IMR-90 (cell line): Measurements from ENCODE around the gene SPECC1L. TPM values are rescaled to one million over a fixed set of nuclear protein-coding genes. Genes with fewer than 3 reads are reported as not detected.

Source experiments
- ATAC-seq: fragments of 200-7000 bp; cut with Tn5 transposase; 2 replicates; pipeline ENCODE4 v1.9.1; 2020; ENCODE audit warnings: low read depth, mild to moderate bottlenecking, moderate library complexity
- BruUV-seq: library from RNA; stranded (reverse); fragments of 400-500 nt; replicated peaks from 2 replicates; lab custom pipeline; 2021; lab: Mats Ljungman, UMichigan
- CTCF ChIA-PET: fragments of 300-600 bp; formaldehyde crosslinking; extraction: SDS; loops from one replicate; lab custom pipeline; 2021; ENCODE audit warnings: antibody characterized with exemption; lab: Yijun Ruan, JAX
- POLR2A ChIA-PET: fragments of 300-600 bp; sonication (Branson Sonifier 250); formaldehyde crosslinking; loops from one replicate; lab custom pipeline; 2022; ENCODE audit warnings: antibody characterized with exemption; ENCODE audit not compliant: unreplicated experiment; lab: Charles Lee
- DNase-seq: peaks from one replicate; pipeline ENCODE4 v3.0.0; 2013
- H2AFZ ChIP-seq: replicated peaks from 2 replicates; pipeline ENCODE3; 2013; ENCODE audit warnings: low read length, mild to moderate bottlenecking; ENCODE audit not compliant: poor library complexity
- H2AK5ac ChIP-seq: 2 replicates; pipeline ENCODE4 v1.6.1; 2013; ENCODE audit warnings: low read depth, low read length, inconsistent platforms
- H2AK9ac ChIP-seq: replicated peaks from 2 replicates; pipeline ENCODE3; 2013; ENCODE audit warnings: mild to moderate bottlenecking, low read depth, low read length, moderate library complexity; ENCODE audit not compliant: poor library complexity
- H2BK120ac ChIP-seq: 2 replicates; pipeline ENCODE4 v1.6.1; 2013; ENCODE audit warnings: low read depth, low read length, inconsistent platforms
- H2BK15ac ChIP-seq: 3 replicates; pipeline ENCODE4 v1.6.1; 2013; ENCODE audit warnings: low read depth, low read length, inconsistent platforms
- H2BK20ac ChIP-seq: 2 replicates; pipeline ENCODE4 v1.6.1; 2013; ENCODE audit warnings: low read depth, mild to moderate bottlenecking, inconsistent platforms, low read length, moderate library complexity
- H2BK5ac ChIP-seq: 2 replicates; pipeline ENCODE4 v1.6.1; 2013; ENCODE audit warnings: mild to moderate bottlenecking, low read depth, low read length, inconsistent platforms; ENCODE audit not compliant: poor library complexity, severe bottlenecking
- H3K14ac ChIP-seq: replicated peaks from 2 replicates; pipeline ENCODE4 v1.6.1; 2013; ENCODE audit warnings: low read depth, low read length, inconsistent platforms
- H3K18ac ChIP-seq: 2 replicates; pipeline ENCODE4 v1.6.1; 2013; ENCODE audit warnings: low read depth, low read length, control low read depth
- H3K23ac ChIP-seq: 2 replicates; pipeline ENCODE4 v1.6.1; 2013; ENCODE audit warnings: low read depth, low read length, inconsistent platforms
- H3K27ac ChIP-seq: 2 replicates; pipeline ENCODE4 v1.5.1; 2013; ENCODE audit warnings: mild to moderate bottlenecking, control low read depth, low read length; ENCODE audit not compliant: insufficient read depth
- H3K27me3 ChIP-seq: 2 replicates; pipeline ENCODE4 v1.6.1; 2013; ENCODE audit warnings: low read length; ENCODE audit not compliant: control insufficient read depth, insufficient read depth
- H3K36me3 ChIP-seq: 2 replicates; pipeline ENCODE4 v1.6.1; 2013; ENCODE audit warnings: low read length, mixed read lengths; ENCODE audit not compliant: control insufficient read depth, insufficient read depth
- H3K4ac ChIP-seq: 2 replicates; pipeline ENCODE4 v1.6.1; 2013; ENCODE audit warnings: low read depth, low read length, inconsistent platforms
- H3K4me1 ChIP-seq: 2 replicates; pipeline ENCODE4 v1.6.1; 2013; ENCODE audit warnings: low read length, mixed read lengths; ENCODE audit not compliant: control insufficient read depth, insufficient read depth
- H3K4me2 ChIP-seq: 2 replicates; pipeline ENCODE4 v1.6.1; 2013; ENCODE audit warnings: low read depth, mild to moderate bottlenecking, control low read depth, low read length, moderate library complexity
- H3K4me3 ChIP-seq: 2 replicates; pipeline ENCODE4 v1.5.1; 2013; ENCODE audit warnings: low read depth, mild to moderate bottlenecking, control low read depth, low read length, moderate library complexity; ENCODE audit not compliant: insufficient read depth
- H3K56ac ChIP-seq: 2 replicates; pipeline ENCODE4 v1.6.1; 2013; ENCODE audit warnings: low read length, inconsistent platforms; ENCODE audit not compliant: insufficient read depth; ENCODE audit errors: extremely low read depth
- H3K79me1 ChIP-seq, 2 experiments: 2 replicates each; pipeline ENCODE4 v1.6.1; 2013; ENCODE audit warnings: low read length in 2 of 2, inconsistent platforms in 1 of 2, low read depth in 1 of 2
- H3K9ac ChIP-seq: 2 replicates; pipeline ENCODE4 v1.6.1; 2013; ENCODE audit warnings: low read depth, low read length, control low read depth
- H3K9me1 ChIP-seq: 2 replicates; pipeline ENCODE4 v1.6.1; 2013; ENCODE audit warnings: low read length, inconsistent platforms; ENCODE audit not compliant: insufficient read depth
- H3K9me3 ChIP-seq: 2 replicates; pipeline ENCODE4 v1.6.1; 2013; ENCODE audit warnings: low read length; ENCODE audit not compliant: control insufficient read depth, insufficient read depth
- H4K20me1 ChIP-seq: 2 replicates; pipeline ENCODE4 v1.6.1; 2013; ENCODE audit warnings: low read length, inconsistent platforms; ENCODE audit not compliant: insufficient read depth
- H4K5ac ChIP-seq: 2 replicates; pipeline ENCODE4 v1.6.1; 2013; ENCODE audit warnings: mild to moderate bottlenecking, low read depth, low read length, control low read depth
- H4K8ac ChIP-seq, 2 experiments: 2 replicates each; pipeline ENCODE4 v1.6.1; 2013; ENCODE audit warnings: low read depth in 2 of 2, low read length in 2 of 2, control low read depth in 1 of 2, inconsistent platforms in 1 of 2
- H4K91ac ChIP-seq: 2 replicates; pipeline ENCODE4 v1.6.1; 2013; ENCODE audit warnings: low read depth, low read length, inconsistent platforms; ENCODE audit not compliant: insufficient read depth
- CEBPB ChIP-seq: IDR thresholded peaks from 2 replicates; pipeline ENCODE4 v1.6.1; 2012; ENCODE audit warnings: low read depth, low read length, improper control_type of control experiment
- CHD1 ChIP-seq: IDR thresholded peaks from 2 replicates; pipeline ENCODE4 v1.6.1; 2012; ENCODE audit warnings: low read depth, low read length, improper control_type of control experiment
- CTCF ChIP-seq: conservative IDR thresholded peaks from 2 replicates; pipeline ENCODE4 v1.5.1; 2012; ENCODE audit warnings: mild to moderate bottlenecking, low read depth, low read length, improper control_type of control experiment
- ELK1 ChIP-seq: fragments of 150-350 bp; IDR thresholded peaks from 2 replicates; pipeline ENCODE4 v1.6.1; 2016; ENCODE audit warnings: low read depth, mild to moderate bottlenecking, low read length, moderate library complexity, borderline replicate concordance
- FOS ChIP-seq: fragments of 150-350 bp; IDR thresholded peaks from 2 replicates; pipeline ENCODE4 v1.6.1; 2016; ENCODE audit warnings: low read depth, low read length
- MAFK ChIP-seq: IDR thresholded peaks from 2 replicates; pipeline ENCODE4 v1.6.1; 2012; ENCODE audit warnings: low read depth, low read length, improper control_type of control experiment
- MAZ ChIP-seq: IDR thresholded peaks from 2 replicates; pipeline ENCODE4 v1.6.1; 2012; ENCODE audit warnings: low read depth, mild to moderate bottlenecking, low read length, improper control_type of control experiment, moderate library complexity, borderline replicate concordance
- MXI1 ChIP-seq: IDR thresholded peaks from 2 replicates; pipeline ENCODE4 v1.6.1; 2012; ENCODE audit warnings: low read depth, mild to moderate bottlenecking, low read length, moderate library complexity, borderline replicate concordance
- POLR2A ChIP-seq: IDR thresholded peaks from 2 replicates; pipeline ENCODE4 v1.6.1; 2012; ENCODE audit warnings: mild to moderate bottlenecking, low read depth, low read length
- RAD21 ChIP-seq: IDR thresholded peaks from 2 replicates; pipeline ENCODE4 v1.6.1; 2012; ENCODE audit warnings: low read length, improper control_type of control experiment
- RCOR1 ChIP-seq: IDR thresholded peaks from 2 replicates; pipeline ENCODE4 v1.6.1; 2012; ENCODE audit warnings: mild to moderate bottlenecking, low read length, improper control_type of control experiment; ENCODE audit not compliant: insufficient replicate concordance
- RFX5 ChIP-seq: IDR thresholded peaks from 2 replicates; pipeline ENCODE4 v1.8.0; 2012; ENCODE audit warnings: low read depth, mild to moderate bottlenecking, low read length, moderate library complexity
- SMC3 ChIP-seq: fragments of 150-350 bp; IDR thresholded peaks from 2 replicates; pipeline ENCODE4 v1.6.1; 2016; ENCODE audit warnings: low read depth, mild to moderate bottlenecking, antibody characterized with exemption, low read length, moderate library complexity
- USF2 ChIP-seq: fragments of 150-350 bp; IDR thresholded peaks from 2 replicates; pipeline ENCODE4 v1.6.1; 2017; ENCODE audit warnings: mild to moderate bottlenecking, antibody characterized with exemption, low read length, low read depth
- WGBS, 2 experiments: methylation state at CpG; one replicate each; pipeline versions ENCODE4 v1.1.5 to v1.1.7; 2013; ENCODE audit warnings: missing lambda C conversion rate in 2 of 2; ENCODE audit not compliant: insufficient read length in 1 of 2; ENCODE audit errors: extremely low coverage in 2 of 2; 5-methylcytosine and 5-hydroxymethylcytosine counted together
- dilution Hi-C: fragments of 300-500 bp; cut with HindIII; formaldehyde crosslinking; loops from one replicate; pipeline ENCODE4 v1.14.3; 2018; ENCODE audit warnings: low sequenced_read_pairs; ENCODE audit not compliant: unreplicated experiment
- in situ Hi-C: fragments of 300-500 bp; cut with MboI; formaldehyde crosslinking; loops from 3 replicates; pipeline ENCODE4 v1.14.3; 2019; ENCODE audit warnings: low sequenced_read_pairs, inconsistent platforms, mixed read lengths
- intact Hi-C: fragments of 100-400 bp; cut with micrococcal nuclease; formaldehyde crosslinking; loops from 2 replicates; pipeline ENCODE4 v1.10.0; 2022
- polyA plus RNA-seq, 3 experiments: library from polyadenylated mRNA; depleted of rRNA; stranded (reverse); fragments of >200 nt; gene quantifications; 2 replicates each; pipeline ENCODE4 v1.2.3, GENCODE V29; 2012; ENCODE audit warnings: low replicate concordance in 1 of 3
- total RNA-seq: library from RNA; depleted of rRNA; stranded (reverse); fragments of >200 nt; gene quantifications from 2 replicates; pipeline ENCODE4 v1.2.3, GENCODE V29; 2012

The SPECC1L gene
- total and polyA plus RNA-seq, 2 of the 4 experiments (the other 2 are of a cell fraction): 18.7 to 44.1 TPM

- no peak overlapping the region for H2AK9ac ChIP-seq
- H3K4me3 ChIP-seq: no peak overlapping the region
- no peak overlapping the region for H3K56ac ChIP-seq
- H3K79me1 ChIP-seq: no peaks in the 10 kb centered on the region
- H2BK20ac ChIP-seq: no peak overlapping the region
- no peak overlapping the region for H4K5ac ChIP-seq
- BruUV-seq: no TSS peak
- DNase-seq (no peak), ATAC-seq (no peak)
- no peak overlapping the region for H2BK5ac ChIP-seq
- no peak overlapping the region for H2AFZ ChIP-seq
- no peak overlapping the region for H3K27ac ChIP-seq
- dilution Hi-C loops (no loop called here), intact Hi-C loops (no loop called here), in situ Hi-C loops (no loop called here)
- ChIA-PET CTCF (interaction anchor here (0.6 kb wide), 2 partner anchors 84 to 92 kb away, joined by 3 read pairs; no protein-coding TSS in a partner anchor), POLR2A (no interaction called here)
- no peak overlapping the region for H2BK120ac ChIP-seq
- H3K4ac ChIP-seq: no peak overlapping the region
- peaks cover 35% of the 10 kb centered on the region for H3K27me3 ChIP-seq
- WGBS, 2 experiments: no CpG with 5 or more reads among the region's 32 CpGs
- H3K36me3 ChIP-seq: no peaks in the 10 kb centered on the region
- no peak overlapping the region for H3K14ac ChIP-seq
- H4K8ac ChIP-seq: no peak overlapping the region
- no peaks in the 10 kb centered on the region for H3K9me3 ChIP-seq
- no peak for TF ChIP-seq CTCF
- no peak for TF ChIP-seq RAD21
- no peak for TF ChIP-seq MAZ
- TF ChIP-seq MAFK: no peak
- TF ChIP-seq CEBPB: no peak
- no peak for TF ChIP-seq FOS
- TF ChIP-seq MXI1: no peak
- no peak for TF ChIP-seq SMC3
- no peak for TF ChIP-seq POLR2A
- no peak for TF ChIP-seq ELK1
- TF ChIP-seq RFX5: no peak
- TF ChIP-seq CHD1: no peak
- TF ChIP-seq USF2: no peak
- no peak for TF ChIP-seq RCOR1
- no peak overlapping the region for H2AK5ac ChIP-seq
- no peaks in the 10 kb centered on the region for H3K9me1 ChIP-seq
- no peak overlapping the region for H2BK15ac ChIP-seq
- no peak overlapping the region for H3K23ac ChIP-seq
- no peak overlapping the region for H3K4me2 ChIP-seq
- H3K4me1 ChIP-seq: no peaks in the 10 kb centered on the region
- H3K9ac ChIP-seq: no peak overlapping the region
- no peak overlapping the region for H3K18ac ChIP-seq
- H4K20me1 ChIP-seq: no peaks in the 10 kb centered on the region; the same call in 1 of the 2 replicates
- no peak overlapping the region for H4K91ac ChIP-seq
These were observed 154.5 kb downstream of the SPECC1L start for GRCh38 chr22:24424901-24425775.
